DMS 273 (cell line): Measurements from ENCODE around the gene USP53.
"Not testable (repeated sequence)": the region's sequence is repeated elsewhere in the genome, so short reads cannot be mapped to it uniquely, and the experiment has no call there.

ENCODE experiments used
- DNase-seq: peaks from one replicate; lab custom pipeline; 2025; ENCODE audit not compliant: unreplicated experiment; lab: John Stamatoyannopoulos, UW

The USP53 gene

GRCh38 chr4:119228406-119228805, 15.9 kb downstream of the USP53 start:
- no peak for DNase-seq

GRCh38 chr4:119229908-119230687, 17.6 kb downstream of the USP53 start:
- DNase-seq = no peak

GRCh38 chr4:119231491-119231890, 19.0 kb downstream of the USP53 start:
- no peak for DNase-seq

- DNase-seq = no peak
These were observed 19.8 kb downstream of the USP53 start for GRCh38 chr4:119232286-119232685.

- DNase-seq = no peak
These were observed 20.7 kb downstream of the USP53 start for GRCh38 chr4:119233191-119233590.

GRCh38 chr4:119233750-119234149, 21.2 kb downstream of the USP53 start:
- no peak for DNase-seq

GRCh38 chr4:119237201-119237600, 24.7 kb downstream of the USP53 start:
- DNase-seq = no peak

GRCh38 chr4:119237642-119238041, 25.1 kb downstream of the USP53 start:
- DNase-seq = no peak

GRCh38 chr4:119238068-119238722, 25.7 kb downstream of the USP53 start:
- DNase-seq = no peak

- DNase-seq = no peak
These were observed 27.6 kb downstream of the USP53 start for GRCh38 chr4:119240128-119240527.

GRCh38 chr4:119240568-119240967, 28.1 kb downstream of the USP53 start:
- DNase-seq = no peak

- no peak for DNase-seq
These were observed 29.9 kb downstream of the USP53 start for GRCh38 chr4:119242417-119242816.

- DNase-seq = no peak
These were observed 31.4 kb downstream of the USP53 start for GRCh38 chr4:119243868-119244267.

- no peak for DNase-seq
These were observed 31.8 kb downstream of the USP53 start for GRCh38 chr4:119244344-119244743.

GRCh38 chr4:119244832-119245231, 32.3 kb downstream of the USP53 start:
- no peak for DNase-seq

- peak; percentile 0 for DNase-seq
These were observed 33.7 kb downstream of the USP53 start for GRCh38 chr4:119246177-119246733.

GRCh38 chr4:119251037-119251436, 38.5 kb downstream of the USP53 start:
- DNase-seq = not testable (repeated sequence)

GRCh38 chr4:119255223-119255622, 42.7 kb downstream of the USP53 start:
- not testable (repeated sequence) for DNase-seq

- DNase-seq = no peak
These were observed 48.0 kb downstream of the USP53 start for GRCh38 chr4:119260528-119260927.

- no peak for DNase-seq
These were observed 49.5 kb downstream of the USP53 start for GRCh38 chr4:119261986-119262385.

- no peak for DNase-seq
These were observed 52.2 kb downstream of the USP53 start for GRCh38 chr4:119264743-119265142.

- no peak for DNase-seq
These were observed 53.6 kb downstream of the USP53 start for GRCh38 chr4:119266153-119266552.
